Mesenteric fat pad (tissue), 1 donor: ENCODE results near the gene KMT2D. TPM values are rescaled to one million over a fixed set of nuclear protein-coding genes. Genes with fewer than 3 reads are reported as not detected.
"Not testable (repeated sequence)": the region's sequence is repeated elsewhere in the genome, so short reads cannot be mapped to it uniquely, and the experiment has no call there.

Experiments used
- DNase-seq: peaks from one replicate; pipeline ENCODE4 v3.0.0-alpha.2; 2020; ENCODE audit warnings: low spot score
- total RNA-seq: library from RNA; stranded (reverse); fragmentation: NEBNext Ultra II Directional; extraction: Animal tissue kit (Norgen Biotek cat#: 25700); gene quantifications from one replicate; pipeline ENCODE4 v1.2.1, GENCODE V29; 2021
- donor health status: DM: yes; HTN: yes; CAD: no.

KMT2D gene
- total RNA-seq, 1 donor from 2014 or later = 79.7 TPM

GRCh38 chr12:49088150-49088931 is 27.7 kb upstream of the KMT2D start:
- no peak for DNase-seq

- DNase-seq = no peak
Observed at GRCh38 chr12:49086116-49086515, 25.5 kb upstream of the KMT2D start.

- no peak for DNase-seq
Observed at GRCh38 chr12:49084438-49084837, 23.8 kb upstream of the KMT2D start.

- DNase-seq = no peak
Observed at GRCh38 chr12:49079793-49080192, 19.2 kb upstream of the KMT2D start.

- DNase-seq = no peak
Observed at GRCh38 chr12:49070971-49071370, 10.4 kb upstream of the KMT2D start.

GRCh38 chr12:49069507-49070346 is 9.1 kb upstream of the KMT2D start, which contains the start of gene RHEBL1:
TSS of gene RHEBL1 (minus strand) at chr12:49069979. CDS start at chr12:49069785, 194 bp downstream.
- DNase-seq = peak; percentile 100

- DNase-seq = no peak
Observed at GRCh38 chr12:49068879-49069506, 8.4 kb upstream of the KMT2D start.

GRCh38 chr12:49066120-49066519 is 5.5 kb upstream of the KMT2D start:
- no peak for DNase-seq

- no peak for DNase-seq
Observed at GRCh38 chr12:49064767-49065152, 4.2 kb upstream of the KMT2D start.

GRCh38 chr12:49061916-49062315 is 1.3 kb upstream of the KMT2D start:
- DNase-seq = not testable (repeated sequence)

- DNase-seq = no peak
Observed at GRCh38 chr12:49061157-49061650, 610 bp upstream of the KMT2D start.

- no peak for DNase-seq
Observed at GRCh38 chr12:49059299-49060171, 1.1 kb downstream of the KMT2D start.

GRCh38 chr12:49059045-49059298 is 1.6 kb downstream of the KMT2D start:
- DNase-seq = no peak

- DNase-seq = no peak
Observed at GRCh38 chr12:49058366-49059044, 2.1 kb downstream of the KMT2D start.

- DNase-seq = no peak
Observed at GRCh38 chr12:49057888-49058287, 2.7 kb downstream of the KMT2D start.

- DNase-seq = no peak
Observed at GRCh38 chr12:49055978-49056754, 4.4 kb downstream of the KMT2D start.

- no peak for DNase-seq
Observed at GRCh38 chr12:49055092-49055491, 5.5 kb downstream of the KMT2D start.

GRCh38 chr12:49054524-49054923 is 6.1 kb downstream of the KMT2D start:
- DNase-seq = no peak

- DNase-seq = no peak
Observed at GRCh38 chr12:49054096-49054495, 6.5 kb downstream of the KMT2D start.
